Measurements from ENCODE around the gene EN2. TPM values are rescaled to one million over a fixed set of nuclear protein-coding genes. Genes with fewer than 3 reads are reported as not detected.

The EN2 gene
- total and polyA plus RNA-seq, 10 of the 15 experiments (the other 5 are each of a cell fraction or from before 2014, with no cell fraction given), result not detected

- ChIA-PET POLR2A (interaction anchor here (0.5 to 1.4 kb wide), 2 partner anchors 8 to 1488 kb away, joined by 3 to 7 read pairs; no protein-coding TSS in a partner anchor), CTCF (interaction anchor here (0.6 kb wide), 1 partner anchor 1742 kb away, joined by 3 read pairs; no protein-coding TSS in a partner anchor)
Observed at GRCh38 chr7:155435110-155435509, 22.8 kb upstream of the EN2 start.

DNA sequence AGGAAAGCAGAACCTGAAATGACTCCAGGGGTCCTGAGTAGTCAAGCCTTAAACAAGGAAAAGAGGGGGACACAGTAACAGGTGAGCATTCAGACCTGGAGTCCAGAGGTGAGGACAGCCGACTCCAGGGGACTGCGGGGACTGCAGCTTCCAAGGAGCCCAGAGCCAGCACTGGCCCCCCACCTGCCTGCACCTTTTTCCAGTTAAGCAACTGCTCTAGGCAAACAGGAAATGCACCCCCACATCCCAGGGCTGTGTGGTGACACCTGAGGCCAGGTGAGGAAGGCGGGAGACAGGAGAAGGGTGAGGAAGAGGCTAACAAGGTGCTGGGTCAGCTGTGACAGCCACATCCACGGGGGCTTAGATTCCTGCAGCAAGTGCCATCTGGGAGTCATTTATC lies 20.1 kb upstream of the EN2 start:
- H2AFZ ChIP-seq (ENCODE audit: control insufficient read depth, low read depth, low read length), result no peak overlapping the region
- no peak overlapping the region for H3K4me2 ChIP-seq (ENCODE audit: control insufficient read depth, insufficient read depth)
- H3K27me3 ChIP-seq (replicated peaks in 1 of 2; ENCODE audit: control insufficient read depth in 2 of 2, insufficient read depth in 2 of 2, low read length in 1 of 2), result no peaks in the 10 kb centered on the region; a peak in 3 of 4 replicates
- POLR2A ChIA-PET, result no interaction called here
- BruUV-seq (replicated peaks), result no TSS peak
- ATAC-seq (no peak), DNase-seq (ENCODE audit: low read depth, low spot score) (no peak), FAIRE-seq (no peak)
- no peaks in the 10 kb centered on the region for H3K9me3 ChIP-seq (replicated peaks; ENCODE audit: control insufficient read depth, insufficient read depth, low read length)
- no peaks in the 10 kb centered on the region for H3K4me1 ChIP-seq (ENCODE audit: control insufficient read depth, insufficient read depth, low read length)
- no peaks in the 10 kb centered on the region for H4K20me1 ChIP-seq (ENCODE audit: control insufficient read depth, insufficient read depth)
- H3K27ac ChIP-seq (ENCODE audit: control insufficient read depth, insufficient read depth), result no peak overlapping the region
- intact Hi-C loops (cut with micrococcal nuclease; ENCODE audit: unreplicated experiment) (no loop called here), in situ Hi-C loops (cut with MboI) (no loop called here)
- CTCF ChIA-PET, result no interaction called here
- 30% methylated on average over 4 of the region's 4 CpGs for WGBS (ENCODE audit: insufficient coverage, insufficient replicate concordance, low lambda C conversion rate, missing lambda C conversion rate)
- no peaks in the 10 kb centered on the region for H3K79me2 ChIP-seq (ENCODE audit: control insufficient read depth, insufficient read depth, low read length)
- TF ChIP-seq ATF7 (IDR thresholded peaks at IDR 0.05; ENCODE audit: low read depth) (no peak), BRCA1 (IDR thresholded peaks at IDR 0.05; ENCODE audit: low read depth, low read length) (no peak), WRNIP1 (IDR thresholded peaks at IDR 0.05; ENCODE audit: borderline replicate concordance, low read depth, low read length) (no peak), POU2F2 (IDR thresholded peaks at IDR 0.05; ENCODE audit: borderline replicate concordance, low read depth, low read length) (no peak), JUNB (IDR thresholded peaks at IDR 0.05) (no peak), HCFC1 (IDR thresholded peaks at IDR 0.05; ENCODE audit: low read length) (no peak), NR2C2 (IDR thresholded peaks at IDR 0.05; ENCODE audit: borderline replicate concordance, control insufficient read depth, insufficient read length, low read depth) (no peak)
- TF ChIP-seq, protein P1, sequence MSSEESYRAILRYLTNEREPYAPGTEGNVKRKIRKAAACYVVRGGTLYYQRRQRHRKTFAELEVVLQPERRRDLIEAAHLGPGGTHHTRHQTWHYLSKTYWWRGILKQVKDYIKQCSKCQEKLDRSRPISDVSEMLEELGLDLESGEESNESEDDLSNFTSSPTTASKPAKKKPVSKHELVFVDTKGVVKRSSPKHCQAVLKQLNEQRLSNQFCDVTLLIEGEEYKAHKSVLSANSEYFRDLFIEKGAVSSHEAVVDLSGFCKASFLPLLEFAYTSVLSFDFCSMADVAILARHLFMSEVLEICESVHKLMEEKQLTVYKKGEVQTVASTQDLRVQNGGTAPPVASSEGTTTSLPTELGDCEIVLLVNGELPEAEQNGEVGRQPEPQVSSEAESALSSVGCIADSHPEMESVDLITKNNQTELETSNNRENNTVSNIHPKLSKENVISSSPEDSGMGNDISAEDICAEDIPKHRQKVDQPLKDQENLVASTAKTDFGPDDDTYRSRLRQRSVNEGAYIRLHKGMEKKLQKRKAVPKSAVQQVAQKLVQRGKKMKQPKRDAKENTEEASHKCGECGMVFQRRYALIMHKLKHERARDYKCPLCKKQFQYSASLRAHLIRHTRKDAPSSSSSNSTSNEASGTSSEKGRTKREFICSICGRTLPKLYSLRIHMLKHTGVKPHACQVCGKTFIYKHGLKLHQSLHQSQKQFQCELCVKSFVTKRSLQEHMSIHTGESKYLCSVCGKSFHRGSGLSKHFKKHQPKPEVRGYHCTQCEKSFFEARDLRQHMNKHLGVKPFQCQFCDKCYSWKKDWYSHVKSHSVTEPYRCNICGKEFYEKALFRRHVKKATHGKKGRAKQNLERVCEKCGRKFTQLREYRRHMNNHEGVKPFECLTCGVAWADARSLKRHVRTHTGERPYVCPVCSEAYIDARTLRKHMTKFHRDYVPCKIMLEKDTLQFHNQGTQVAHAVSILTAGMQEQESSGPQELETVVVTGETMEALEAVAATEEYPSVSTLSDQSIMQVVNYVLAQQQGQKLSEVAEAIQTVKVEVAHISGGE (CRISPR knock-in tag; IDR thresholded peaks at IDR 0.05), result no peak
- no peaks in the 10 kb centered on the region for H3K36me3 ChIP-seq (ENCODE audit: control insufficient read depth in 2 of 2, insufficient read depth in 2 of 2, low read length in 1 of 2)
- SMC1A ChIA-PET (ENCODE audit: uncharacterized antibody, unreplicated experiment), result no interaction called here
- RAD21 ChIA-PET (ENCODE audit: unreplicated experiment), result no interaction called here
- no peak overlapping the region for H3K9ac ChIP-seq (ENCODE audit: control insufficient read depth, insufficient read depth, low read length)
- H3K4me3 ChIP-seq, result no peak overlapping the region

More at GRCh38 chr7:155435110-155435509, 22.8 kb upstream of the EN2 start:
- H2AFZ ChIP-seq (ENCODE audit: control insufficient read depth, low read depth, low read length), result no peak overlapping the region
- FAIRE-seq (no peak), DNase-seq (ENCODE audit: low read depth, low spot score) (no peak), ATAC-seq (no peak)
- no peaks in the 10 kb centered on the region for H3K4me1 ChIP-seq (ENCODE audit: control insufficient read depth, insufficient read depth, low read length)
- 0% methylated on average over 3 of the region's 3 CpGs for WGBS (ENCODE audit: insufficient coverage, insufficient replicate concordance, low lambda C conversion rate, missing lambda C conversion rate)
- ChIA-PET RAD21 (ENCODE audit: unreplicated experiment) (no interaction called here), SMC1A (ENCODE audit: uncharacterized antibody, unreplicated experiment) (no interaction called here)
- H3K79me2 ChIP-seq (ENCODE audit: control insufficient read depth, insufficient read depth, low read length), result no peaks in the 10 kb centered on the region
- intact Hi-C loops (cut with micrococcal nuclease; ENCODE audit: unreplicated experiment) (no loop called here), in situ Hi-C loops (cut with MboI) (no loop called here)
- H3K9me3 ChIP-seq (replicated peaks; ENCODE audit: control insufficient read depth, insufficient read depth, low read length), result no peaks in the 10 kb centered on the region
- BruUV-seq (replicated peaks), result no TSS peak
- H3K9ac ChIP-seq (ENCODE audit: control insufficient read depth, insufficient read depth, low read length), result no peak overlapping the region
- H3K36me3 ChIP-seq (ENCODE audit: control insufficient read depth in 2 of 2, insufficient read depth in 2 of 2, low read length in 1 of 2), result no peaks in the 10 kb centered on the region
- no peak overlapping the region for H3K27ac ChIP-seq (ENCODE audit: control insufficient read depth, insufficient read depth)
- H3K4me3 ChIP-seq, result no peak overlapping the region
- H4K20me1 ChIP-seq (ENCODE audit: control insufficient read depth, insufficient read depth), result no peaks in the 10 kb centered on the region
- TF ChIP-seq SIX5 (IDR thresholded peaks at IDR 0.05; ENCODE audit: low read depth, low read length, severe bottlenecking), result no peak
- no peak overlapping the region for H3K4me2 ChIP-seq (ENCODE audit: control insufficient read depth, insufficient read depth)
- no peaks in the 10 kb centered on the region; a peak in 3 of 4 replicates for H3K27me3 ChIP-seq (replicated peaks in 1 of 2; ENCODE audit: control insufficient read depth in 2 of 2, insufficient read depth in 2 of 2, low read length in 1 of 2)
